ENCODE data around the gene EYS.
"Not testable (repeated sequence)": the region's sequence is repeated elsewhere in the genome, so short reads cannot be mapped to it uniquely, and the experiment has no call there.

The EYS gene

GRCh38 chr6:65631711-65632110 is 75.3 kb downstream of the EYS start:
- no peak for DNase-seq

- not testable (repeated sequence) for DNase-seq
These were observed 79.5 kb downstream of the EYS start for GRCh38 chr6:65627434-65627999.

GRCh38 chr6:65627015-65627414 is 80.0 kb downstream of the EYS start:
- no peak for DNase-seq

DNA sequence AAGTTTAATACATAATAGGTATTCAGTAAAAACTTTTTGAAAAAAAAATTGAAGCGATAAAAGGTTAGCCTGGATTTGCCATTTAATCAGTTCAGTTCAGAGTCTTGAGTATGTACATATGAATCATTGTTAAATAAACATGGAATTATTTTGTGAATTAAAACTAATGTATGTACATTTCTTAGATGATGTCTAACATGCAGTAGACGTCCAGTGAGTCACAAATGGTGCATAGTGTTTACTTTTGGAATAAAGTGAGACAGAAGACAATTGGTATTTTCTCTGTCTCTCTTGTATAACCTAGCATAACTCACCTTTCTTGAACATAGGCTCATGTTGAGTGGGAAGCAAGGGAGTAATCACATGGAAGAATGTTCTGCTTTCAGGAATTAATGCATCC is 83.5 kb downstream of the EYS start:
- DNase-seq = no peak

- no peak for DNase-seq
These were observed 96.3 kb downstream of the EYS start for GRCh38 chr6:65610746-65611145.

- no peak for DNase-seq
These were observed 111.5 kb downstream of the EYS start for GRCh38 chr6:65595540-65595939.

- no peak for DNase-seq
These were observed 136.7 kb downstream of the EYS start for GRCh38 chr6:65570340-65570739.

DNA sequence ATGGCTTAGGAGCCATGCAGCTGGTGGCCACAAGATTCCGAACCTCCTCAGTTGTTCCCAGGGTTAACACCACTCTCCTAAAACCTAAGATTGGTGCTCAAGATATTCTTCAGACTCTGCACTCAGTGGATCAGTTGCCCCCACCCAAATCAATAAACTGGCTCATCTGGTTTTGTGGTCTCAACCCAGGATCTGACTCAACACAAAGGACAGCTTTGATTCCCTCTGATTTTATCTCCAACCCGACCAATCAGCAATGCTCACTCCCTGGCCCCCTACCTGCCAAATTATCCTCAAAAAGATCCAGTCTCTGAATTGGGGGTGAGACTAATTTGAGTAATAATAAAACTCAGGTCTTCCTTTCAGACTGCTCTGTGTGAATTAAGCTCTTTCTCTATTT is 137.5 kb downstream of the EYS start:
- no peak for DNase-seq

- not testable (repeated sequence) for DNase-seq
These were observed 138.0 kb downstream of the EYS start for GRCh38 chr6:65569056-65569455.

GRCh38 chr6:65566117-65566516 is 140.9 kb downstream of the EYS start:
- no peak for DNase-seq

- no peak for DNase-seq
These were observed 149.0 kb downstream of the EYS start for GRCh38 chr6:65558071-65558470.

DNA sequence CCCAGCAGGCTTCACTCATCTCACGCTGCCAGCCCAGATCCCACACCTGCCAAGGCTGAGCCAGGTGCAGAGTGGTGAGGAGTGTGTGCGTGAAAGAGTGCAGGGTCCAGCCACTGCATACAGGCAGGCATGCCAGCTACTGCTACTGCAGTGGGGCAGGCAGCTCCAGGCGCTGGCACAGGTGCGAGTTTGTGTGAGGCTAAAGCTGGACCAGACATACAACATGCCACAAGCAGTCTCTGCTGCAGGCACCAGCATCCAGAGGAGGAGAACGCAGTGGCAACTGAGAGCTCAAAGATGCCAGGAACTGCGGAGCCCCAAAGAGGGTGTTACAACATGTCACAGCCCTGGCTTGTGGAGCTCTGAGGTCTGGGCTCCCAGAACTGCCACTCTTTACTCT is 149.8 kb downstream of the EYS start:
- peak; percentile 14 to 72 (median 50) for DNase-seq

DNA sequence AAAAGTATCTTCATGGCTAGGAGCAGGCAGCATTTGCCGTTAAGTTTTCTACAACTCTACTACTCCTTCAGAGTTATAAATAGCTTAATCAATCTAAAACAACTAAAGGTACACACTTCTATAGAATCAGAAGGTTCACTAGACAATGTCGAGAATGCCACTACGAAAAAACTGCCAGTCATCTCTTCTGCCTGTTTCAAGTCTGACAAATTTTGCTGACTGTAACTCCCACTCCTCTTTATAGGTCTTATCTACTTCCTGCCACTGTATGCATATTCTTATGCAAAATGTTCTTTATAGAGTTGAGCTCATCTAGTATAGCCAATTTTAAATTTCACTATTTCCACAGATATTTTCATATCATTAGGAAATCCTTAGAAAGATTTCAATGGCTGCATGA is 160.1 kb downstream of the EYS start:
- DNase-seq = no peak

DNA sequence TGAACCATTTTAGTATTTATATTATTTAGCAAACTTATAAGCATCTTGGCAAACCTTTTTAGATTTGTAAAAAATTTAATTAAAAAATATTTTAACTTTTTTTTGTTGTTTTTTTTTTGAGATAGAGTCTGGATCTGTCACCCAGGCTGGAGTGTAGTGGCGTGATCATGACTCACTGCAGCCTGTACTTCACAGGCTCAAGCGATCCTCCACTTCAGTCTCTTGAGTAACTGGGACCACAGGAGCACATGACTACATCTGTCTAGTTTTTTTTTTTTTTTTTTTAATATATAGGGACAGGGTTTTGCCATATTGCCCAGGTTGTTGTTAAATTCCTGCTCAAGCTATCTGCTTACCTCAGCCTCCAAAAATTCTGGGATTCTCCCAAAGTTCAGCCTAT is 161.1 kb downstream of the EYS start:
- DNase-seq = no peak

DNA sequence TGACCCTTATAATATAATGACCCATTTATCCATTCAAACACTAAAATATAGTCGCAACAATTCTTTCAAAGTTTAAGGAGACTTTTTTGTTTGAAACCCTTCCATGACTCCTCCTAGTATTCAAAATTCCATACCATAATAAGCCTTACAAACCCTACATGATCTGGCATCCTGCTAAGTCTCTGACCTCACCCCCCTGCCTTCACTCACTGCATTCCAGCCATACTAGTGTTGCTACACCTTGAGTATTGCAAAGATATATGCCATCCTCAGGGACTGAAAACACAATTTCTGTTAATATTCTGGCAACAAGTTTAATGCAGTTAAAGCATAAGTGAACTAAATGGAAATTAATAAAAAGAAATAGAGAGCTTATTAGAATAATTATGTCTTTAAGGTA is 168.4 kb downstream of the EYS start:
- DNase-seq = no peak

DNA sequence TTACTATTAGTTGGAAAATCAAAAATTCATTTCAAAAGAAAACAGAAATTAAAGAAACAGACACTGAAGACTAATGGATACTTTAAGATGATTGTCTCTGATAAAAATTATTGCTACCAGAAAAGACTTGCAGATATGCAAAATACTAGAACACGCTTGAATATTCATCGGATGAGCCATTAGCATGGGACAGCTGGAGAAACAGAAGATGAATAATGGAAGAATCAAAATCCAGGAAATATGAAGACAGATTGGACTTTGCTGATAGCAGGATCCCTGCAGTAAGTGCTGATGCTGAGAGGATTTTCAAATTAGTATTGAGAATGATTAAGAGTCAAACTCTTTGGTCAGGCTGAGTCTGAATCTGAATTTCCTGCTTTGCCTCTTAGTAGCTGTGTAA is 169.4 kb downstream of the EYS start:
- DNase-seq = no peak

- DNase-seq = peak in 1 of 3 experiments; percentile 4
These were observed 175.5 kb downstream of the EYS start for GRCh38 chr6:65531533-65531932.

- no peak for DNase-seq
These were observed 182.8 kb downstream of the EYS start for GRCh38 chr6:65524232-65524631.

GRCh38 chr6:65505736-65506135 is 201.3 kb downstream of the EYS start:
- DNase-seq = peak in 2 of 3 experiments; percentile 9 to 72

DNA sequence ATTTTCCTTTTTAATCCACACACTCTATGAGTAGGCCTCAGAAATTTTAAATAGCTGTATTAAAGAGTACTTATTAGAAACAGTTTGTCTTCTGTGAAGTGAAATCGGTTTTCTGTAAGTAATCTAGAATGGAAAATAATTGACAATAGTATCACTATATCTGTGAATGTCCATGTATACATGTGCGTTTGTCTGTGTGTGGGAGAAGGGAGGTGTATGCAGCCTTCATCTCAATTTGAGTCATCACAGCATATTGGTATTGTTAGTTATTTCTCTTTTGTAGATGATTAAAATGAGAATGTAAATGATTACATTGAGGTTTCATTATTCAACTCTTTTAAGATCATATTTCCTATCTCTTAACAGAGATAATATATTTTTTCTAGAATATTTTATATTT is 206.0 kb downstream of the EYS start:
- DNase-seq = no peak

GRCh38 chr6:65483652-65484051 is 223.4 kb downstream of the EYS start:
- not testable (repeated sequence) for DNase-seq

GRCh38 chr6:65469650-65470049 is 237.4 kb downstream of the EYS start:
- no peak for DNase-seq

- DNase-seq = no peak
These were observed 238.7 kb downstream of the EYS start for GRCh38 chr6:65468307-65468706.

DNA sequence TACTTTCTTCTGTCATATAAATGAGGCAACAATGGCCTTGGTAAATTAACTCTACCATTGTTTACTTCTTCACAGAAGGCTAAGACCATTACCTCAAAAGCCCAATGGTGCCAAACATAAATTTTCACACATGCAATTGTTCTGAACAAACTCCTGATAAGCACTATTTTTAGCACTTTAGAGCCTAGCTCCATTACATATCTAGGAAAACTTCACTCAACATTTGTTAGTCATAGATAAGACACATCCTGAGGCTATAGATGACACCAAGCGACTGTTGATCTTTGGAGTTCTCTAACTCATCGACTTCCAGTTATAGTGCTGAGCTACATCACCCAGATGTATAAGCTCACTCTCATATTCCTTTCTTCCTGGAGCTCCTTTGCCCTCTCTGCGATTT is 245.9 kb downstream of the EYS start:
- DNase-seq = peak in 1 of 3 experiments; percentile 5

- DNase-seq = no peak
These were observed 254.7 kb downstream of the EYS start for GRCh38 chr6:65452333-65452732.

- no peak for DNase-seq
These were observed 256.6 kb downstream of the EYS start for GRCh38 chr6:65450451-65450850.
